GM23248 (cell line): ENCODE results near the gene CALM1.

ENCODE experiments used
- EZH2 ChIP-seq: fragments of 200-600 bp; sonication (generic); IDR thresholded peaks from 2 replicates; pipeline ENCODE4 v1.6.1; 2018; ENCODE audit warnings: antibody characterized with exemption, mild to moderate bottlenecking; ENCODE audit not compliant: insufficient read depth, poor library complexity, severe bottlenecking
- EZH2phosphoT487 ChIP-seq: fragments of 200-600 bp; sonication (generic); IDR thresholded peaks from 2 replicates; pipeline ENCODE4 v1.6.1; 2018; ENCODE audit warnings: antibody characterized with exemption, moderate library complexity, mild to moderate bottlenecking, low read depth; ENCODE audit not compliant: insufficient read depth

DNA sequence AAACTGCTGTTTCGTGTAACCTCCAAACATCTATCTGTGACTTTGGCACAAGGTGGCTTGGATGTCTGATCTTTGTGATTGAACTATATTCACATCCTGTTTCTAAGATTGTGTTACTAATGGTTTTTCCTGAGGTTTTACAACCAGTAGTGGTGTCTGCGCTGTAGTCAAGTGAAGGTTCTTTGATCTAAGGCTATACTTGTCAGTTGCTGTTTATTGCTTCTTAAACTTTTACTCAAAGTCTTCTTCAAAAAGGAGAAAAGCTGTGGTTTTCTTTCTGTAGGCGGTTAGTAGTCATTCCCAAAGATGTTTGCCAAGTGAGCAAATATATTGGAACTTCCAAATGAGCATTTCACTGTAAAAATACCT, 12.3 kb upstream of the CALM1 start:
- TF ChIP-seq EZH2 (no peak), EZH2phosphoT487 (no peak)
